Adrenal gland (tissue), 5 donors: ENCODE data around the gene TNFRSF14.

Experiments
- POLR2A ChIP-seq, 2 donors: fragments of 450-650 bp; IDR thresholded peaks; one replicate each; pipeline ENCODE4 v1.6.1; 2017; ENCODE audit warnings: antibody characterized with exemption in 2 of 2, mild to moderate bottlenecking in 2 of 2, moderate library complexity in 1 of 2
- TF ChIP-seq, protein P1 (sequence below), 6 experiments: fragments of 450-650 bp in 4 of 6; fragments of 200-600 bp in 2 of 6; sonication (generic) in 1 of 6; IDR thresholded peaks; 1 replicate in 5 of 6; 2 replicates in 1 of 6; pipeline versions ENCODE4 v1.5.1 to v1.8.0; 2016 to 2021; ENCODE audit warnings: antibody characterized with exemption in 6 of 6, mild to moderate bottlenecking in 2 of 6, moderate library complexity in 1 of 6
- donor health status: DM: no; HTN: no; CAD: no.

DNA sequence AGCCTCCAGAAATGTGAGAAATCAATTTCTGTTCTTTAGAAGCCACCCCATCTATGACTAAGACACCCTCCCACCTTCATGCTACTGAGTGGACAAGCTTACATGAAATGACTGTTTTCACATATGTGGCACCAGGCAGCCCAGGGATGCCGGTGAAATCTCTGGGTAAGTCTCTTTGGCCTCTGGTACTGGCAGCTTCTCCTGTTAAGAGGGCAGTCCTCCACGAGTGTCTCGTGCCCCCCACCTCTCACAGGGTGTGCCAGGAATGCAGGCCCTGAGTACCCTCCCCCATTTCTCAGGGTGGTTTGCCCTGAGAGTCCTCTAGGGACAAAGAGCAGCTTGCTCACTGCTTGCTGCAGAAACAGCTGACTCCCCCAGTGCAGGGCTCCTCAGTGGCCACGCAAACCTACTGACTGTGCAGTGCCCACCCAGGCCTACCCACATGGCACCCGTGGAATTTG lies 27.2 kb downstream of the TNFRSF14 start:
- TF ChIP-seq, protein P1, sequence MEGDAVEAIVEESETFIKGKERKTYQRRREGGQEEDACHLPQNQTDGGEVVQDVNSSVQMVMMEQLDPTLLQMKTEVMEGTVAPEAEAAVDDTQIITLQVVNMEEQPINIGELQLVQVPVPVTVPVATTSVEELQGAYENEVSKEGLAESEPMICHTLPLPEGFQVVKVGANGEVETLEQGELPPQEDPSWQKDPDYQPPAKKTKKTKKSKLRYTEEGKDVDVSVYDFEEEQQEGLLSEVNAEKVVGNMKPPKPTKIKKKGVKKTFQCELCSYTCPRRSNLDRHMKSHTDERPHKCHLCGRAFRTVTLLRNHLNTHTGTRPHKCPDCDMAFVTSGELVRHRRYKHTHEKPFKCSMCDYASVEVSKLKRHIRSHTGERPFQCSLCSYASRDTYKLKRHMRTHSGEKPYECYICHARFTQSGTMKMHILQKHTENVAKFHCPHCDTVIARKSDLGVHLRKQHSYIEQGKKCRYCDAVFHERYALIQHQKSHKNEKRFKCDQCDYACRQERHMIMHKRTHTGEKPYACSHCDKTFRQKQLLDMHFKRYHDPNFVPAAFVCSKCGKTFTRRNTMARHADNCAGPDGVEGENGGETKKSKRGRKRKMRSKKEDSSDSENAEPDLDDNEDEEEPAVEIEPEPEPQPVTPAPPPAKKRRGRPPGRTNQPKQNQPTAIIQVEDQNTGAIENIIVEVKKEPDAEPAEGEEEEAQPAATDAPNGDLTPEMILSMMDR (IDR thresholded peaks at IDR 0.05) = no peak
- TF ChIP-seq POLR2A (IDR thresholded peaks at IDR 0.05) = no peak
